WTC11 (cell line): Measurements from ENCODE around the gene CPNE4.

Experiments
- CTCF ChIP-seq: fragments of 200-600 bp; IDR thresholded peaks from 2 replicates; pipeline ENCODE4 v1.8.0; 2022; ENCODE audit warnings: antibody characterized with exemption
- E2F1 ChIP-seq: sonication (generic); formaldehyde crosslinking; IDR thresholded peaks from 2 replicates; pipeline ENCODE4 v1.8.0; 2022; ENCODE audit warnings: mild to moderate bottlenecking, missing genetic modification reagents
- E2F5 ChIP-seq: sonication (generic); formaldehyde crosslinking; IDR thresholded peaks from 2 replicates; pipeline ENCODE4 v1.8.1; 2022; ENCODE audit warnings: mild to moderate bottlenecking, moderate library complexity, missing genetic modification reagents
- ESRRA ChIP-seq: sonication (generic); formaldehyde crosslinking; IDR thresholded peaks from 2 replicates; pipeline ENCODE4 v1.8.1; 2022; ENCODE audit warnings: mild to moderate bottlenecking, missing genetic modification reagents, borderline replicate concordance
- FOXP1 ChIP-seq: sonication (generic); formaldehyde crosslinking; IDR thresholded peaks from 2 replicates; pipeline ENCODE4 v1.8.0; 2022; ENCODE audit warnings: missing genetic modification reagents, mild to moderate bottlenecking, moderate library complexity, borderline replicate concordance
- KAT7 ChIP-seq: sonication (generic); formaldehyde crosslinking; IDR thresholded peaks from 2 replicates; pipeline ENCODE4 v1.8.1; 2023; ENCODE audit warnings: missing genetic modification reagents, mild to moderate bottlenecking, borderline replicate concordance
- MAX ChIP-seq: sonication (generic); formaldehyde crosslinking; IDR thresholded peaks from 2 replicates; pipeline ENCODE4 v1.8.0; 2022; ENCODE audit warnings: mild to moderate bottlenecking, missing genetic modification reagents
- MLX ChIP-seq: sonication (generic); formaldehyde crosslinking; IDR thresholded peaks from 2 replicates; pipeline ENCODE4 v1.8.1; 2023; ENCODE audit warnings: mild to moderate bottlenecking, missing genetic modification reagents, moderate library complexity
- NFYB ChIP-seq: sonication (generic); formaldehyde crosslinking; conservative IDR thresholded peaks from 2 replicates; pipeline ENCODE4 v1.8.0; 2022; ENCODE audit warnings: low read depth, missing genetic modification reagents
- PREB ChIP-seq: sonication (generic); formaldehyde crosslinking; IDR thresholded peaks from 2 replicates; pipeline ENCODE4 v1.8.1; 2022; ENCODE audit warnings: mild to moderate bottlenecking, missing genetic modification reagents, moderate library complexity, borderline replicate concordance
- TCF7 ChIP-seq: sonication (generic); formaldehyde crosslinking; IDR thresholded peaks from 2 replicates; pipeline ENCODE4 v1.8.0; 2022; ENCODE audit warnings: mild to moderate bottlenecking, low read depth, missing genetic modification reagents, moderate library complexity
- USF1 ChIP-seq: sonication (generic); formaldehyde crosslinking; IDR thresholded peaks from 2 replicates; pipeline ENCODE4 v1.8.0; 2022; ENCODE audit warnings: mild to moderate bottlenecking, missing genetic modification reagents
- ZNF121 ChIP-seq: sonication (generic); formaldehyde crosslinking; IDR thresholded peaks from 2 replicates; pipeline ENCODE4 v1.8.0; 2023; ENCODE audit warnings: missing genetic modification reagents
- ZNF138 ChIP-seq: sonication (generic); formaldehyde crosslinking; conservative IDR thresholded peaks from 2 replicates; pipeline ENCODE4 v1.8.1; 2022; ENCODE audit warnings: mild to moderate bottlenecking, moderate library complexity, missing genetic modification reagents

- TF ChIP-seq USF1 (CRISPR knock-in tag) (no peak), FOXP1 (CRISPR knock-in tag) (no peak), MAX (CRISPR knock-in tag) (no peak), CTCF (no peak), ZNF138 (CRISPR knock-in tag) (no peak), TCF7 (CRISPR knock-in tag) (no peak), E2F5 (CRISPR knock-in tag) (no peak), KAT7 (no peak), ZNF121 (no peak), MLX (CRISPR knock-in tag) (no peak), E2F1 (CRISPR knock-in tag) (no peak), NFYB (CRISPR knock-in tag) (no peak), ESRRA (CRISPR knock-in tag) (no peak), PREB (CRISPR knock-in tag) (no peak)
Observed at GRCh38 chr3:131957511-131957910, 77.3 kb downstream of the CPNE4 start.
